ENCODE results near the gene AACS.

GRCh38 chr12:125033288-125033687, 31.9 kb upstream of the AACS start:
- TF ChIP-seq CTCF (IDR thresholded peaks at IDR 0.05 in 2 of 3, conservative IDR thresholded peaks at IDR 0.05 in 1 of 3; ENCODE audit: control insufficient read depth in 2 of 3, extremely low read depth in 1 of 3, insufficient read depth in 1 of 3, low read depth in 3 of 3, low read length in 3 of 3) = no peak
- no peak for TF ChIP-seq ZNF274 (IDR thresholded peaks at IDR 0.05; ENCODE audit: insufficient read depth, insufficient read length)
- TF ChIP-seq TARDBP (IDR thresholded peaks at IDR 0.05; ENCODE audit: borderline replicate concordance) = no peak
- TF ChIP-seq RELA (IDR thresholded peaks at IDR 0.05; ENCODE audit: borderline replicate concordance, partially characterized antibody) = no peak
- no peak for TF ChIP-seq EZH2 (IDR thresholded peaks at IDR 0.05; ENCODE audit: borderline replicate concordance, control insufficient read depth, low read depth, low read length)
- no peak for TF ChIP-seq USF1 (IDR thresholded peaks at IDR 0.05; ENCODE audit: borderline replicate concordance, extremely low read length, insufficient read depth, low read depth, low read length)
- TF ChIP-seq RB1 (IDR thresholded peaks at IDR 0.05; ENCODE audit: borderline replicate concordance) = no peak
- no peak for TF ChIP-seq FOXM1 (IDR thresholded peaks at IDR 0.05; ENCODE audit: low read depth, low read length)
- TF ChIP-seq, protein P1, sequence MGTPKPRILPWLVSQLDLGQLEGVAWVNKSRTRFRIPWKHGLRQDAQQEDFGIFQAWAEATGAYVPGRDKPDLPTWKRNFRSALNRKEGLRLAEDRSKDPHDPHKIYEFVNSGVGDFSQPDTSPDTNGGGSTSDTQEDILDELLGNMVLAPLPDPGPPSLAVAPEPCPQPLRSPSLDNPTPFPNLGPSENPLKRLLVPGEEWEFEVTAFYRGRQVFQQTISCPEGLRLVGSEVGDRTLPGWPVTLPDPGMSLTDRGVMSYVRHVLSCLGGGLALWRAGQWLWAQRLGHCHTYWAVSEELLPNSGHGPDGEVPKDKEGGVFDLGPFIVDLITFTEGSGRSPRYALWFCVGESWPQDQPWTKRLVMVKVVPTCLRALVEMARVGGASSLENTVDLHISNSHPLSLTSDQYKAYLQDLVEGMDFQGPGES (IDR thresholded peaks at IDR 0.05) = no peak
- no peak for TF ChIP-seq EGR1 (IDR thresholded peaks at IDR 0.05; ENCODE audit: borderline replicate concordance in 1 of 2, low read depth in 2 of 2, low read length in 2 of 2)
- TF ChIP-seq, protein P2, sequence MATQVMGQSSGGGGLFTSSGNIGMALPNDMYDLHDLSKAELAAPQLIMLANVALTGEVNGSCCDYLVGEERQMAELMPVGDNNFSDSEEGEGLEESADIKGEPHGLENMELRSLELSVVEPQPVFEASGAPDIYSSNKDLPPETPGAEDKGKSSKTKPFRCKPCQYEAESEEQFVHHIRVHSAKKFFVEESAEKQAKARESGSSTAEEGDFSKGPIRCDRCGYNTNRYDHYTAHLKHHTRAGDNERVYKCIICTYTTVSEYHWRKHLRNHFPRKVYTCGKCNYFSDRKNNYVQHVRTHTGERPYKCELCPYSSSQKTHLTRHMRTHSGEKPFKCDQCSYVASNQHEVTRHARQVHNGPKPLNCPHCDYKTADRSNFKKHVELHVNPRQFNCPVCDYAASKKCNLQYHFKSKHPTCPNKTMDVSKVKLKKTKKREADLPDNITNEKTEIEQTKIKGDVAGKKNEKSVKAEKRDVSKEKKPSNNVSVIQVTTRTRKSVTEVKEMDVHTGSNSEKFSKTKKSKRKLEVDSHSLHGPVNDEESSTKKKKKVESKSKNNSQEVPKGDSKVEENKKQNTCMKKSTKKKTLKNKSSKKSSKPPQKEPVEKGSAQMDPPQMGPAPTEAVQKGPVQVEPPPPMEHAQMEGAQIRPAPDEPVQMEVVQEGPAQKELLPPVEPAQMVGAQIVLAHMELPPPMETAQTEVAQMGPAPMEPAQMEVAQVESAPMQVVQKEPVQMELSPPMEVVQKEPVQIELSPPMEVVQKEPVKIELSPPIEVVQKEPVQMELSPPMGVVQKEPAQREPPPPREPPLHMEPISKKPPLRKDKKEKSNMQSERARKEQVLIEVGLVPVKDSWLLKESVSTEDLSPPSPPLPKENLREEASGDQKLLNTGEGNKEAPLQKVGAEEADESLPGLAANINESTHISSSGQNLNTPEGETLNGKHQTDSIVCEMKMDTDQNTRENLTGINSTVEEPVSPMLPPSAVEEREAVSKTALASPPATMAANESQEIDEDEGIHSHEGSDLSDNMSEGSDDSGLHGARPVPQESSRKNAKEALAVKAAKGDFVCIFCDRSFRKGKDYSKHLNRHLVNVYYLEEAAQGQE (IDR thresholded peaks at IDR 0.05; ENCODE audit: low read depth, low read length) = no peak
- TF ChIP-seq ZNF384 (IDR thresholded peaks at IDR 0.05; ENCODE audit: borderline replicate concordance, low read depth, low read length) = no peak
- TF ChIP-seq, protein P3, sequence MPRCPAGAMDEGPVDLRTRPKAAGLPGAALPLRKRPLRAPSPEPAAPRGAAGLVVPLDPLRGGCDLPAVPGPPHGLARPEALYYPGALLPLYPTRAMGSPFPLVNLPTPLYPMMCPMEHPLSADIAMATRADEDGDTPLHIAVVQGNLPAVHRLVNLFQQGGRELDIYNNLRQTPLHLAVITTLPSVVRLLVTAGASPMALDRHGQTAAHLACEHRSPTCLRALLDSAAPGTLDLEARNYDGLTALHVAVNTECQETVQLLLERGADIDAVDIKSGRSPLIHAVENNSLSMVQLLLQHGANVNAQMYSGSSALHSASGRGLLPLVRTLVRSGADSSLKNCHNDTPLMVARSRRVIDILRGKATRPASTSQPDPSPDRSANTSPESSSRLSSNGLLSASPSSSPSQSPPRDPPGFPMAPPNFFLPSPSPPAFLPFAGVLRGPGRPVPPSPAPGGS (IDR thresholded peaks at IDR 0.05; ENCODE audit: borderline replicate concordance, insufficient read depth, low read depth, low read length, poor library complexity, severe bottlenecking) = no peak
- TF ChIP-seq, protein P4, sequence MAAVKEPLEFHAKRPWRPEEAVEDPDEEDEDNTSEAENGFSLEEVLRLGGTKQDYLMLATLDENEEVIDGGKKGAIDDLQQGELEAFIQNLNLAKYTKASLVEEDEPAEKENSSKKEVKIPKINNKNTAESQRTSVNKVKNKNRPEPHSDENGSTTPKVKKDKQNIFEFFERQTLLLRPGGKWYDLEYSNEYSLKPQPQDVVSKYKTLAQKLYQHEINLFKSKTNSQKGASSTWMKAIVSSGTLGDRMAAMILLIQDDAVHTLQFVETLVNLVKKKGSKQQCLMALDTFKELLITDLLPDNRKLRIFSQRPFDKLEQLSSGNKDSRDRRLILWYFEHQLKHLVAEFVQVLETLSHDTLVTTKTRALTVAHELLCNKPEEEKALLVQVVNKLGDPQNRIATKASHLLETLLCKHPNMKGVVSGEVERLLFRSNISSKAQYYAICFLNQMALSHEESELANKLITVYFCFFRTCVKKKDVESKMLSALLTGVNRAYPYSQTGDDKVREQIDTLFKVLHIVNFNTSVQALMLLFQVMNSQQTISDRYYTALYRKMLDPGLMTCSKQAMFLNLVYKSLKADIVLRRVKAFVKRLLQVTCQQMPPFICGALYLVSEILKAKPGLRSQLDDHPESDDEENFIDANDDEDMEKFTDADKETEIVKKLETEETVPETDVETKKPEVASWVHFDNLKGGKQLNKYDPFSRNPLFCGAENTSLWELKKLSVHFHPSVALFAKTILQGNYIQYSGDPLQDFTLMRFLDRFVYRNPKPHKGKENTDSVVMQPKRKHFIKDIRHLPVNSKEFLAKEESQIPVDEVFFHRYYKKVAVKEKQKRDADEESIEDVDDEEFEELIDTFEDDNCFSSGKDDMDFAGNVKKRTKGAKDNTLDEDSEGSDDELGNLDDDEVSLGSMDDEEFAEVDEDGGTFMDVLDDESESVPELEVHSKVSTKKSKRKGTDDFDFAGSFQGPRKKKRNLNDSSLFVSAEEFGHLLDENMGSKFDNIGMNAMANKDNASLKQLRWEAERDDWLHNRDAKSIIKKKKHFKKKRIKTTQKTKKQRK (IDR thresholded peaks at IDR 0.05; ENCODE audit: low read depth, low read length) = no peak
